GM23338 (cell line): Measurements from ENCODE around the gene KCNMA1.

ENCODE experiments used
- EZH2 ChIP-seq: fragments of 200-600 bp; sonication (generic); IDR thresholded peaks from one replicate; pipeline ENCODE4 v1.8.0; 2017; ENCODE audit warnings: antibody characterized with exemption, mild to moderate bottlenecking, low read depth; ENCODE audit not compliant: unreplicated experiment
- TF ChIP-seq, protein P1 (sequence below), 2 experiments: fragments of 200-600 bp in 1 of 2; sonication (generic) in 1 of 2; conservative IDR thresholded peaks; 2 replicates each; pipeline versions ENCODE4 v1.5.1 to v1.6.1; 2016 to 2017; ENCODE audit warnings: antibody characterized with exemption in 2 of 2, low read depth in 2 of 2, mild to moderate bottlenecking in 2 of 2, moderate library complexity in 1 of 2

- TF ChIP-seq, protein P1, sequence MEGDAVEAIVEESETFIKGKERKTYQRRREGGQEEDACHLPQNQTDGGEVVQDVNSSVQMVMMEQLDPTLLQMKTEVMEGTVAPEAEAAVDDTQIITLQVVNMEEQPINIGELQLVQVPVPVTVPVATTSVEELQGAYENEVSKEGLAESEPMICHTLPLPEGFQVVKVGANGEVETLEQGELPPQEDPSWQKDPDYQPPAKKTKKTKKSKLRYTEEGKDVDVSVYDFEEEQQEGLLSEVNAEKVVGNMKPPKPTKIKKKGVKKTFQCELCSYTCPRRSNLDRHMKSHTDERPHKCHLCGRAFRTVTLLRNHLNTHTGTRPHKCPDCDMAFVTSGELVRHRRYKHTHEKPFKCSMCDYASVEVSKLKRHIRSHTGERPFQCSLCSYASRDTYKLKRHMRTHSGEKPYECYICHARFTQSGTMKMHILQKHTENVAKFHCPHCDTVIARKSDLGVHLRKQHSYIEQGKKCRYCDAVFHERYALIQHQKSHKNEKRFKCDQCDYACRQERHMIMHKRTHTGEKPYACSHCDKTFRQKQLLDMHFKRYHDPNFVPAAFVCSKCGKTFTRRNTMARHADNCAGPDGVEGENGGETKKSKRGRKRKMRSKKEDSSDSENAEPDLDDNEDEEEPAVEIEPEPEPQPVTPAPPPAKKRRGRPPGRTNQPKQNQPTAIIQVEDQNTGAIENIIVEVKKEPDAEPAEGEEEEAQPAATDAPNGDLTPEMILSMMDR (conservative IDR thresholded peaks at IDR 0.05; ENCODE audit: low read depth in 2 of 2): peak in 1 of 2 experiments; percentile 17; a peak in 1 of 4 replicates
- TF ChIP-seq EZH2: no peak
Observed at GRCh38 chr10:77118603-77119282, 518.9 kb downstream of the KCNMA1 start.
